HepG2 (cell line): ENCODE measurements around the gene CDH13. TPM values are rescaled to one million over a fixed set of nuclear protein-coding genes. Genes with fewer than 3 reads are reported as not detected.

Experiments
- ATAC-seq: fragments of 200-7000 bp; cut with Tn5 transposase; 3 replicates; pipeline ENCODE4 v1.9.1; 2020; ENCODE audit warnings: mild to moderate bottlenecking, moderate library complexity
- BruUV-seq: library from RNA; stranded (reverse); fragments of 400-500 nt; replicated peaks from 2 replicates; lab custom pipeline; 2021; lab: Mats Ljungman, UMichigan
- CTCF ChIA-PET: fragments of 300-600 bp; formaldehyde crosslinking; extraction: SDS; loops from one replicate; lab custom pipeline; 2021; ENCODE audit warnings: low total read pairs, inconsistent platforms, low intra/inter-chr PET ratio; lab: Yijun Ruan, JAX
- POLR2A ChIA-PET: fragments of 350-600 bp; sonication (Branson Sonifier 250); formaldehyde crosslinking; loops from one replicate; lab custom pipeline; 2020; ENCODE audit warnings: antibody characterized with exemption, inconsistent platforms; lab: Yijun Ruan, JAX
- DNase-seq: peaks from one replicate; pipeline ENCODE4 v3.0.0-alpha.2; 2015; ENCODE audit warnings: low spot score
- FAIRE-seq: peaks from 3 replicates; lab custom pipeline; 2011; peaks lifted over from hg19 to GRCh38; lab: Jason Lieb, UNC
- H2AFZ ChIP-seq: one replicate; pipeline ENCODE4 v1.6.1; 2011; ENCODE audit warnings: low read length, inconsistent platforms
- H3K27ac ChIP-seq: fragments of 300-600 bp; 3 replicates; pipeline ENCODE4 v1.8.0; 2011; ENCODE audit warnings: mixed run types, mild to moderate bottlenecking, mixed read lengths, low read length, inconsistent platforms; ENCODE audit not compliant: insufficient read depth; ENCODE audit errors: extremely low read length
- H3K27me3 ChIP-seq, 2 experiments: fragments of 200-600 bp in 1 of 2; 2 replicates in 1 of 2; 3 replicates in 1 of 2; pipeline versions ENCODE4 v1.6.0 to v1.8.0; 2011; ENCODE audit warnings: low read length in 2 of 2, mild to moderate bottlenecking in 2 of 2, moderate library complexity in 2 of 2, inconsistent platforms in 1 of 2; ENCODE audit not compliant: insufficient read depth in 2 of 2, control insufficient read depth in 1 of 2
- H3K36me3 ChIP-seq, 2 experiments: fragments of 200-600 bp in 1 of 2; replicated peaks in 1 of 2; 2 replicates in 1 of 2; 3 replicates in 1 of 2; pipeline versions ENCODE4 v1.5.1 to v1.8.0; 2011; ENCODE audit warnings: low read length in 2 of 2, inconsistent platforms in 1 of 2; ENCODE audit not compliant: insufficient read depth in 2 of 2, control insufficient read depth in 1 of 2
- H3K4me1 ChIP-seq: 2 replicates; pipeline ENCODE4 v1.5.1; 2012; ENCODE audit warnings: low read length, inconsistent platforms; ENCODE audit not compliant: insufficient read depth
- H3K4me2 ChIP-seq: 2 replicates; pipeline ENCODE4 v1.6.0; 2011; ENCODE audit warnings: low read depth, low read length, inconsistent platforms
- H3K4me3 ChIP-seq, 3 experiments: fragments of 200-600 bp in 1 of 3; sonication (generic), shearing (Covaris generic) in 1 of 3; replicated peaks in 1 of 3; 2 replicates each; pipeline ENCODE4 v1.5.1; 2011 to 2016; ENCODE audit warnings: low read length in 3 of 3, inconsistent platforms in 2 of 3, low read depth in 2 of 3, mild to moderate bottlenecking in 2 of 3, control low read depth in 1 of 3, mixed read lengths in 1 of 3; ENCODE audit not compliant: insufficient read depth in 1 of 3
- H3K79me2 ChIP-seq: one replicate; pipeline ENCODE4 v1.6.1; 2011; ENCODE audit warnings: low read length, inconsistent platforms; ENCODE audit not compliant: insufficient read depth
- H3K9ac ChIP-seq: 2 replicates; pipeline ENCODE4 v1.6.0; 2011; ENCODE audit warnings: mild to moderate bottlenecking, low read depth, low read length, inconsistent platforms; ENCODE audit not compliant: insufficient read depth
- H3K9me3 ChIP-seq: 2 replicates; pipeline ENCODE4 v1.5.1; 2012; ENCODE audit warnings: mild to moderate bottlenecking, low read length
- H4K20me1 ChIP-seq: 2 replicates; pipeline ENCODE4 v1.6.0; 2011; ENCODE audit warnings: inconsistent platforms, mild to moderate bottlenecking, low read length, moderate library complexity; ENCODE audit not compliant: insufficient read depth
- FOSL1 ChIP-seq: sonication (generic); formaldehyde crosslinking; IDR thresholded peaks from 2 replicates; pipeline ENCODE4 v1.9.0; 2021; ENCODE audit warnings: missing genetic modification reagents, borderline replicate concordance
- FOXM1 ChIP-seq: sonication (generic); formaldehyde crosslinking; IDR thresholded peaks from 2 replicates; pipeline ENCODE4 v1.5.0; 2020; ENCODE audit warnings: missing genetic modification reagents
- RFXANK ChIP-seq: IDR thresholded peaks from 2 replicates; pipeline ENCODE4 v1.6.1; 2016
- WGBS: methylation state at CpG from one replicate; pipeline ENCODE4 v1.1.6; 2017; ENCODE audit warnings: low lambda C conversion rate; 5-methylcytosine and 5-hydroxymethylcytosine counted together
- in situ Hi-C: cut with HindIII; loops from 2 replicates; pipeline ENCODE4 v1.10.0; 2017; ENCODE audit warnings: low pct_unique_long_range_greater_than_20kb; ENCODE audit not compliant: extremely low pct_ligation_motif_present
- intact Hi-C: fragments of 100-400 bp; cut with micrococcal nuclease; formaldehyde crosslinking; loops from one replicate; pipeline ENCODE4 v1.10.0; 2022; ENCODE audit not compliant: unreplicated experiment
- polyA plus RNA-seq, 8 experiments: library from polyadenylated mRNA; depleted of rRNA in 3 of 8; stranded (reverse) in 7 of 8; unstranded in 1 of 8; fragments of >200 nt; fragmentation: Illumina TruSeq in 4 of 8; extraction: Trizol in 4 of 8; gene quantifications; 2 replicates each; pipeline versions ENCODE4 v1.2.1 to v1.2.3, GENCODE V29; 2011 to 2016; ENCODE audit warnings: low read depth in 4 of 8, missing spikeins in 1 of 8, mixed read lengths in 1 of 8; ENCODE audit not compliant: insufficient read depth in 1 of 8
- total RNA-seq, 5 experiments: library from RNA; depleted of rRNA; stranded (reverse); fragments of >200 nt; fragmentation: Illumina TruSeq; extraction: Trizol; gene quantifications; 2 replicates each; pipeline ENCODE4 v1.2.3, GENCODE V29; 2016; ENCODE audit warnings: low read depth in 1 of 5
- TF ChIP-seq, protein P1 (sequence below): sonication (generic); formaldehyde crosslinking; IDR thresholded peaks from 2 replicates; pipeline ENCODE4 v1.4.0; 2020; ENCODE audit warnings: missing genetic modification reagents; ENCODE audit errors: not compliant biosample characterization
- TF ChIP-seq, protein P2 (sequence below): sonication (generic); formaldehyde crosslinking; IDR thresholded peaks from 2 replicates; pipeline ENCODE4 v1.4.0; 2020; ENCODE audit warnings: missing genetic modification reagents, borderline replicate concordance
- TF ChIP-seq, protein P3 (sequence below): sonication (generic); formaldehyde crosslinking; IDR thresholded peaks from 2 replicates; pipeline ENCODE4 v1.4.0; 2020; ENCODE audit warnings: mild to moderate bottlenecking, missing genetic modification reagents
- TF ChIP-seq, protein P4 (sequence below): sonication (generic); formaldehyde crosslinking; IDR thresholded peaks from 2 replicates; pipeline ENCODE4 v1.5.1; 2020; ENCODE audit warnings: mild to moderate bottlenecking, missing genetic modification reagents, moderate library complexity
- TF ChIP-seq, protein P5 (sequence below): sonication (generic); formaldehyde crosslinking; conservative IDR thresholded peaks from 2 replicates; pipeline ENCODE4 v1.4.0; 2020; ENCODE audit warnings: missing genetic modification reagents

Gene CDH13
- total and polyA plus RNA-seq, 2 of the 13 experiments (the other 11 are each of a cell fraction or from before 2014, with no cell fraction given) = not detected

DNA sequence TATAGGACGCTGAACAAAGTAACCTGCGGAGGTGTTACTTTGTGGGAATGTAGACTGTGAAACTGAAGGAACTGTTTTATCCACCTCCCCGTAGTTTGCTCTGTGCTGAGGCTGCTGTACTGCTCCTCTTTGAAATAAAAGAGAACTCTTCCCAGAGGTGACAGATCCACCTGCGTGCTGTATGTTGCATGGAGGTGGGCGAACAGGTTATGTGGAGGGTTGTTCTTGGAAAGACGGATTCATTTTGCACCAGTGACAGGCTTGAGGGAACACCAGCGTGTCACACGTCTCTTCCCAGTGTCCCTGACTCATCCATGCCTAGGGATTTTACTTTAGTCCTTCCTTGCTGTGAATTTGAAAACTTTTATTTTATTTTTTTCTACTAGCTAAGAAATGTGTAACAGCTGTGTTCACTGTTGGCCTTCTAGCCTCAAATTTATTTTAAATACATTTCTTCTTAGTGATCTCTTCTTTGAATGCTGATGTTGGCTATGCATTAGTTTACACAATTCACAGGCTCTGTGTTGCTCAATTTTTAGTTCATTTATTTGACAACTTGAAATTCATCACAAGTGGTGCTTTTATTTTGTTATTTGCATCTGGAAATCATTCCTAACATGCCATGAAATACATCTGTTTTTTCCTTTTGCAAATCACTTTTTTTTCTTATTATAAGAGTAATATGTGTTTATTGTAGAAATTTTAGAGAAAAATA is 512.4 kb downstream of the CDH13 start (continued):
- TF ChIP-seq, protein P1, sequence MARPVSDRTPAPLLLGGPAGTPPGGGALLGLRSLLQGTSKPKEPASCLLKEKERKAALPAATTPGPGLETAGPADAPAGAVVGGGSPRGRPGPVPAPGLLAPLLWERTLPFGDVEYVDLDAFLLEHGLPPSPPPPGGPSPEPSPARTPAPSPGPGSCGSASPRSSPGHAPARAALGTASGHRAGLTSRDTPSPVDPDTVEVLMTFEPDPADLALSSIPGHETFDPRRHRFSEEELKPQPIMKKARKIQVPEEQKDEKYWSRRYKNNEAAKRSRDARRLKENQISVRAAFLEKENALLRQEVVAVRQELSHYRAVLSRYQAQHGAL (CRISPR knock-in tag) = no peak
- no peak for TF ChIP-seq RFXANK (CRISPR knock-in tag)
- TF ChIP-seq, all 625 proteins: peak for 0

DNA sequence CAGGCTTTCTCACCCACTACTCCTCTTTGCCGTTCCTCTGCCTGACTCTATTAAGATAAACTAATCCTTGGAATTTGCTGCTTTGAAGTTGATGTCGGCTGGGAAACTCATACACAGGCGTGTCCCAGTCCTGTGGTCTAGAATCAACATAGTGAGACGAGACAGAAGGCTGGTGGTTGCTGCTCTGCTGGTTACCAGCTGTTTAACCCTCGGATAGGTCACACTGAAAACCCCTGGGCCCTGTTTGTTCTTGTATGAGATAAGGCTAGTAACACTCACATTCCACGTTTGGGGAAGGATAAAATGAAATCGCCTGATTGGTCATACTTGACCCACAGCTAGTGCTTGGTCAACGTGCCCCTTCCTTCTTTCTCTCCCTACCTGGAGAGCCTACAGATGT is 517.0 kb downstream of the CDH13 start:
- CTCF ChIA-PET = no interaction called here
- BruUV-seq = no TSS peak
- Histone ChIP-seq H2AFZ (no peak overlapping the region), H3K4me3 (no peak overlapping the region), H3K4me2 (no peak overlapping the region), H3K27ac (no peak overlapping the region), H3K4me1 (no peaks in the 10 kb centered on the region), H3K27me3 (no peaks in the 10 kb centered on the region; a peak in 1 of 5 replicates), H3K79me2 (no peaks in the 10 kb centered on the region), H3K9ac (no peak overlapping the region), H3K9me3 (no peaks in the 10 kb centered on the region), H3K36me3 (no peaks in the 10 kb centered on the region), H4K20me1 (no peaks in the 10 kb centered on the region)
- in situ Hi-C loops = no loop called here
- ATAC-seq (no peak), DNase-seq (peak; percentile 13), FAIRE-seq (no peak)
- intact Hi-C loops = no loop called here
- POLR2A ChIA-PET = no interaction called here
- WGBS = 0% methylated on average over 8 of the region's 8 CpGs
- TF ChIP-seq FOXM1 (CRISPR knock-in tag) (no peak), FOSL1 (CRISPR knock-in tag) (no peak)
- TF ChIP-seq, protein P2, sequence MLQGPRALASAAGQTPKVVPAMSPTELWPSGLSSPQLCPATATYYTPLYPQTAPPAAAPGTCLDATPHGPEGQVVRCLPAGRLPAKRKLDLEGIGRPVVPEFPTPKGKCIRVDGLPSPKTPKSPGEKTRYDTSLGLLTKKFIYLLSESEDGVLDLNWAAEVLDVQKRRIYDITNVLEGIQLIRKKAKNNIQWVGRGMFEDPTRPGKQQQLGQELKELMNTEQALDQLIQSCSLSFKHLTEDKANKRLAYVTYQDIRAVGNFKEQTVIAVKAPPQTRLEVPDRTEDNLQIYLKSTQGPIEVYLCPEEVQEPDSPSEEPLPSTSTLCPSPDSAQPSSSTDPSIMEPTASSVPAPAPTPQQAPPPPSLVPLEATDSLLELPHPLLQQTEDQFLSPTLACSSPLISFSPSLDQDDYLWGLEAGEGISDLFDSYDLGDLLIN (CRISPR knock-in tag) = no peak
- TF ChIP-seq, protein P3, sequence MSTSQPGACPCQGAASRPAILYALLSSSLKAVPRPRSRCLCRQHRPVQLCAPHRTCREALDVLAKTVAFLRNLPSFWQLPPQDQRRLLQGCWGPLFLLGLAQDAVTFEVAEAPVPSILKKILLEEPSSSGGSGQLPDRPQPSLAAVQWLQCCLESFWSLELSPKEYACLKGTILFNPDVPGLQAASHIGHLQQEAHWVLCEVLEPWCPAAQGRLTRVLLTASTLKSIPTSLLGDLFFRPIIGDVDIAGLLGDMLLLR = no peak
- TF ChIP-seq, protein P4, sequence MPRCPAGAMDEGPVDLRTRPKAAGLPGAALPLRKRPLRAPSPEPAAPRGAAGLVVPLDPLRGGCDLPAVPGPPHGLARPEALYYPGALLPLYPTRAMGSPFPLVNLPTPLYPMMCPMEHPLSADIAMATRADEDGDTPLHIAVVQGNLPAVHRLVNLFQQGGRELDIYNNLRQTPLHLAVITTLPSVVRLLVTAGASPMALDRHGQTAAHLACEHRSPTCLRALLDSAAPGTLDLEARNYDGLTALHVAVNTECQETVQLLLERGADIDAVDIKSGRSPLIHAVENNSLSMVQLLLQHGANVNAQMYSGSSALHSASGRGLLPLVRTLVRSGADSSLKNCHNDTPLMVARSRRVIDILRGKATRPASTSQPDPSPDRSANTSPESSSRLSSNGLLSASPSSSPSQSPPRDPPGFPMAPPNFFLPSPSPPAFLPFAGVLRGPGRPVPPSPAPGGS (CRISPR knock-in tag) = no peak
- TF ChIP-seq, protein P5, sequence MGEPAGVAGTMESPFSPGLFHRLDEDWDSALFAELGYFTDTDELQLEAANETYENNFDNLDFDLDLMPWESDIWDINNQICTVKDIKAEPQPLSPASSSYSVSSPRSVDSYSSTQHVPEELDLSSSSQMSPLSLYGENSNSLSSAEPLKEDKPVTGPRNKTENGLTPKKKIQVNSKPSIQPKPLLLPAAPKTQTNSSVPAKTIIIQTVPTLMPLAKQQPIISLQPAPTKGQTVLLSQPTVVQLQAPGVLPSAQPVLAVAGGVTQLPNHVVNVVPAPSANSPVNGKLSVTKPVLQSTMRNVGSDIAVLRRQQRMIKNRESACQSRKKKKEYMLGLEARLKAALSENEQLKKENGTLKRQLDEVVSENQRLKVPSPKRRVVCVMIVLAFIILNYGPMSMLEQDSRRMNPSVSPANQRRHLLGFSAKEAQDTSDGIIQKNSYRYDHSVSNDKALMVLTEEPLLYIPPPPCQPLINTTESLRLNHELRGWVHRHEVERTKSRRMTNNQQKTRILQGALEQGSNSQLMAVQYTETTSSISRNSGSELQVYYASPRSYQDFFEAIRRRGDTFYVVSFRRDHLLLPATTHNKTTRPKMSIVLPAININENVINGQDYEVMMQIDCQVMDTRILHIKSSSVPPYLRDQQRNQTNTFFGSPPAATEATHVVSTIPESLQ = no peak
